NCI-H748 (cell line): ENCODE measurements around the gene INSYN2B.
"Not testable (repeated sequence)": the region's sequence is repeated elsewhere in the genome, so short reads cannot be mapped to it uniquely, and the experiment has no call there.

ENCODE experiments used
- DNase-seq: peaks from one replicate; lab custom pipeline; 2025; ENCODE audit not compliant: unreplicated experiment; lab: John Stamatoyannopoulos, UW

INSYN2B gene

DNA sequence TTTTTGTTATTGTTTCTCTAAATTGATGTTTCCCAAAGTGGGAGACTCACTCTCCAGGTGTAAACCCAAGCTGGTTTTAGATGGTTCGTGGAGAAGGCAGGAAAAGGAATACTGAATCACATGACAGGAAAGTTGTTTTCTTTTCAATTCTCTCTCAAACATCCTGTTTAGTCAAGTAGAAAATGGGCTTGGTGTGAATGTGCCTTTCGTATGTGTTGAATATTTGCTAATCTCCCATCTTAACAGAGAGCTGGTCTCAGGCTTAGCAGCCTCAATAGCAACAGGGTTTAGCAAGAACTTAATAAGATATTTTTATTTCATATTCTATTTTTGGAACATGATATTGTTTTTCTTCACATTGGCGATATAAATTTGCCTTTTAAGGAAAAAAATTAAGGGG, 119.7 kb downstream of the INSYN2B start:
- peak; percentile 17 for DNase-seq

DNA sequence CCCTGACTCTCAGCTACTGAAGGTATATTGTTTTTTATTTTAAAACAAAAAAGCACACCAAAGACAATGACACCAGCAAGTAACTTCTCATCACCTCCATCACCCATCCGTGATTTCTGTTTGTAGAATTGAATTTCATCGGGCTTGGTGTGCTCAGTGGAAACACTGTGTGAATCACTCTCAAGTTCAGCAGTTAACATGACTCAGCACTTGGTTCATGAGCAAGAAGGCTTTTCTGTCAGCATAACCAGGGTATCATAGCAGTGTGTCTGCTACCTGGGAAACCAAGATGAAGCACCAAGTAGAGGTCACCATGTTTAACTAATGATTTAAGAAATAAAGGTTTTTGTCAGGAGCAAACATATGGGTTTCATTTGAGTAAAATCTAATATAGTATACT, 123.7 kb downstream of the INSYN2B start:
- DNase-seq, result no peak

DNA sequence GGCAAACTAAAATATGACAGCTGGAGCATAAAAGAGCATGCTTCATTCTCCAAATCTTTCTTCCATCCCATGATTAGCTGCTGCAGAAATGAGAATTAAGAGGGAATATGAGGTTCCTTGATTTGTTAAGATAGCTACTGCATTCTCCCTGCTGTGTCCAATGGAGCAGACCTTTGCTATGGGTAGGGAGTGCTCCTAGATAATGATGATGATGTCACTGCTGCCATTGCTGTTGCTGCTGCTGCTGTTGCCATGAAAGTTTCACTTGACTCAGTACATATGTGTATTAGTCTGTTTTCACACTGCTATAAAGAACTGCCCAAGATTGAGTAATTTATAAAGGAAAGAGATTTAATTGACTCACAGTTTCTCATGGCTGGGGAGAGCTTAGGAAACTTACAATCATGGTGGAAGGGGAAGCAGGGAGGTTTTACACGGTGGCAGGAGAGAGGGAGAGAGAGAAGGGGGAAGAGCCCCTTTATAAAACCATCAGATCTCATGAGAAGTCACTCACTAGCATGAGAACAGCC, 128.9 kb downstream of the INSYN2B start:
- DNase-seq, result no peak

DNA sequence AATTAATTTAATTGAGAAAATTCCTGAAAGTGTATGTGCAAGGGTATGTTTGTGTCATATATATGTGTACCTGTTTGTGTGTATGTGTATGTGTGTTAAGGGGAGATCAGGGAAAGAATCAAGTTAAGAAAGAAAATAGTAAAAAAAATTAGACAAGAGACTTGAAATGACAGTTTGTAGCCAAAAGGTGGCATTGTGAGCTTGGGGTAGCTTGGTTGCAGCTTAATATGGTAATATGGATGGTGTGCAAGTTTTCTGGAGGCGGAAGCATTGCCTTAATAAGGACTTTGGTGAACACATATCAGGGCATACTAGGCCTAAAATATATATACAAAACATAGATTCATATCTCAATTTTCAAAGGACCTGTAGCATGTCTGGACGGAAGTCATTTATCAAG, 129.9 kb downstream of the INSYN2B start:
- DNase-seq, result no peak

DNA sequence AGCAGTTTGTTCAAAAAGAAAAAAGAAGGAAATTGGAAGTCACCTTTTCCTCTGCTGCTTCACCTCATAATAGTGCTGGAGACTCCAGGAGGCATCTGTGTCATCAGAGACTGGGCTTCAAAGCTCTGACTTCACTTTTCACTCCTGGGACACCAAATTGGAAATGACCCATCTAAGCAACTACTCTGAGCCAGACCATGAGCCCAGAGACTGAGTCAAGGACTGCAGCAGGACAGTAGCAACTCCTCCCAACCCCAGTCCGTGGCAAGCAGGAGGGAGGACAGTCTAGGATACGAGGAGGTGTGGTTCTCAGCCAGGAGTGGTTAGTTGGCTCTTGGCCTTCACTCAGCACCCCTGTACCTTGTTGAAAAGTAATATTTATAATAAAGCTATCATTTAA, 131.5 kb downstream of the INSYN2B start:
- DNase-seq, result no peak

DNA sequence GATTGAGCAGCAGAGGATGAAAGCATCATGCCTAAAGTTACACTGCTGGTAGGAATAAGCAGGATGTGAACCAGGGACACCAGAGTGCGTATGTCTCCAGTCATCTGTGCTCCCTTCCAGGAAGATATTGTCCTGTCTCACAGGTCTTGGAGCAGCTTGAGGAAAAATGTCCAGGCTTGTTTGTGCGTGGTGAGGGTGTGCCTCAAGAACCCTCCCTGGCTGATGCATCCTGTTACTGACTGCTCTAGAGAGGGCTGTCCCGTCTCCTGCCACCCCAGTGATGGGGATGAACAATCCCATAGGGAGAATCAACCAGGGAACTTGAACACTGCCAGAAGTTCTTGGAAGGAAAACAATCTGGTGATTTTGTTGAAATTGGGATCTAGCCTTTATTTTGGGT, 132.0 kb downstream of the INSYN2B start:
- DNase-seq, result no peak

DNA sequence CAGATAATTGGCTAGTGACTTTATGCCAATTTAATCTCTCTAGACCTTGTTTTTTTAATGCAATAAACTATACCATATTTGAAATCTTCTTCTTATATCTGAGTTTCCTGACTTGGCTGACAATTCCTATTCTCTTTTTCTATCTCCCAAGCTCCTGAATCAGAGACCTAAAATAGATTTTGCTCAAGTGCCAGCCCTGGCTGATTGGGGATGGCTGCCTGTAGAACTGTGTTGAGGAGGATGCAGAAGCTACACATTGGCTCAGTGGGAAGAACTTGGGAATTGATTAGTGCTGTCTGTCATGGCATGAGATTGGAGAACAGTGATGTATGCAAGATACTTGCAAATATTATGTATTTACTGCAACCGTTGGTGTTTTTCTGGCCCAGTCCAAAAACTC, 132.8 kb downstream of the INSYN2B start:
- DNase-seq, result no peak

DNA sequence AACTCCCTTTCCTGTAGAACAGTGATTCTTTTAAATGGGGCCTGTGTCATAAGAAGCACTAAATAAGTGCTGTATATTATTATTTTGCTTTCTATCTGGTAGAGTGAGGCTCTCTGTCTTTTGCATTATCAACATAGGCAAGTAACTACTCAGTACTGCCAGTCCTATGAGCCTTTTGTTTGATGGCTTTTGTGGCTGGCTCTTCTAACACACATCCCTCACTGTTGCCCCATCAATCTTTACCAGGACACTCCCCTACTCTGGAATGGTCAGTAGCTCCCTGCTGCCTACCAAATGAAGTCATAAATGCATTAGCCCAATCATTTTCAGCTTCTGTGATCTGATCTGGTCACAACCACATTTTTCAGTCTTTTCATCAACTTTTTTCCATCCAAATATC, 137.6 kb downstream of the INSYN2B start:
- no peak for DNase-seq

DNA sequence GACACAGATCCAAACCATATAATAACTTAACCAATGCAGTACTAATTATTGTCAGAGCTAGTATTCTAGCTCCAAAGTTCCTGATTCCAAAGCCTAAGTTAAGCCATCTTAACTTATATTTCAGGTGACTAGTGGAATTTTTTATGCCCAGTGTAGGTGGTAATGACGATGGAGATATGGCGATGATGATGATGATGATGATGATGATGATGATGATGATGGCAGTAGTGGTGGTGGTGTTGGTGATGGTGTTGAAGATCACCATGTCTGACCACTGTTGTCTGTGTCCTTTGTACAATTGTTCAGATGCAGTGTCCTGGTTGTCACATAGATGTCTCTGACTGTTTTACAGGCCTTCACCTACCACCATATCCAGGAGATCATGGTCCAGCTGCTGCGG, 139.9 kb downstream of the INSYN2B start:
- DNase-seq, result no peak

DNA sequence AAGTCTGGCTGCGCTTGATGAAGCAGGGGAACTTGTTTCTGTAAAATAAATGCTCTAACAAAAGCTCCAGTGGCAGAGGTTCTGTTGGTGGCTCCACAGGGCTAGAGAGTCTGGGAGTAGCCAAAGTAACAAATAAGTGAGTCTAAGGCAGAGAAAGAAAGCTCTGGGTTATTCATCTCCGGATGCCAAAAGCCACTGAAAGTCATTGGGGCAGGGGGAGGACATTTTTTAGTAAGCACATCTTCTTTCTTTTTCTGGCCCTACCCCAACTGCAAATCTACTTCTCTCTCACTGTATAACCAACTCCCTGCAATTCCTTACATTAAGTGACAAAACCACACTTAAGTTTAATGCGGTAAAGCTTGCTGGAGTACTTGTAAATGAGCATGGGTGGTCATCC, 141.6 kb downstream of the INSYN2B start:
- no peak for DNase-seq

DNA sequence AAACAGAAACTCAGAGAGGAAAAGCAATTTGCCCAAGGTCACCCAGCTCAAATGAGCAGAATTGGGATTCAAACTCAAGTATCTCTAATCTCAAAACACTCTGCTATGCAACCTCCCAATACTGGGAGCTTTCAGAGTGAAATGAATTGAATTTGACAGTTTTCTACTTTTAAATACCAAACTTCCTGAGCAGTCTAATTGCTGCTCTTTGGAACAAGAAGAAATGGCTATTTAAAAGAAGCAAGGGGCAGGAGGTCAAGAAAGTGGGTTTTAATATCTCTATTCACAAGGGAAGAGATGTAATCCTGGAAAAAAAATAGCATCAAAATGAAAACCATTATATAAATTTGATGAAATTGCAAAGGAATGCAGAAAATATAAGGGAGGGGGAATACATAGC, 142.6 kb downstream of the INSYN2B start:
- DNase-seq, result no peak

DNA sequence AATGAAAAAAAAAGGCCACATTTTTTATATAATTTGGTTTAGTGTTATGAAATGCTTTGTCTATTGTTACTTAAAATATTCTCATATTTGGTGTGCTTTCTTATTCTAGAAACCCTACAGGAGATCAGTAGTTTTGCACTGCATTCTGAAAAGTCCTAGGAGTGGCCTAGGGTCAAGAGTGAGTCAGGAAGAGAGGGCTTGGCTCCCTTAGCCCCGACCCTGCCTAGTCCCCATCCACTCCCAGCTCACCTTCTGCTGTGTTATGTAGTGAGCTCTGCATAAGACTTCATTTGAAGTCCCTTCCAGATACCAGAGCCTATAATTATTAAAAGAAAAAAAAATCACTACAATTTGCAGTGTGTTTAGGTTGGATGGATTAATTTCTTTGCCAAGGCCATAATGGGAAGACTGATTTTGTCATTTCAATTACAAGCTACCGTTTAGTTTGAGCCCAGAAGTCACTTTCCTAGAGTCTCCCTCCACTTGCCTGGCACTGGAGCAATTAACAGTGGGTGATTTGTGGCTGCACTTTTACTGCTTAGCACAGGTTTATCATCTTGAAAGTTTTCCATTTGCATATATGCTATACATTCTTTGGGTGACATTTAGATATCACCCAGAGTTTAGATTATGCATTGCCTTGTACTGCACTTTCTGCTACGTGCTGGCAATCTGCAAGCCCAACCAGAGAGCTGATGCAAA, 143.3 kb downstream of the INSYN2B start:
- DNase-seq, result no peak

DNA sequence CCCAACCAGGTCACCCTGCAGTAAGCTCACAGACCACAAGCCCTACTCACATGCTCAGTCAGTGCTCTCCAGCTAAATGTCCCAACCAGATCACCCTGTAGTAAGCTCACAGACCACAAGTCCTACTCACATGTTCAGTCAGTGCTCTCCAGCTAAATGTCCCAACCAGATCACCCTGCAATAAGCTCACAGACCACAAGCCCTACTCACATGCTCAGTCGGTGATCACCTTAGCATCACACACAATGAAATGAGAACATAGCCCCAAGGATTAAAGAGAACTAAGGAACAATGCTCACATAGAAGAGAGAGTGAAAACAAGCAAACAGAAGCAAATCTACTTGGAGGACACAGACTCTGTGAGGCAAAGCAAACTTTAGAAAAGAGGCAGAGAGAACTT, 145.8 kb downstream of the INSYN2B start:
- DNase-seq, result not testable (repeated sequence)

DNA sequence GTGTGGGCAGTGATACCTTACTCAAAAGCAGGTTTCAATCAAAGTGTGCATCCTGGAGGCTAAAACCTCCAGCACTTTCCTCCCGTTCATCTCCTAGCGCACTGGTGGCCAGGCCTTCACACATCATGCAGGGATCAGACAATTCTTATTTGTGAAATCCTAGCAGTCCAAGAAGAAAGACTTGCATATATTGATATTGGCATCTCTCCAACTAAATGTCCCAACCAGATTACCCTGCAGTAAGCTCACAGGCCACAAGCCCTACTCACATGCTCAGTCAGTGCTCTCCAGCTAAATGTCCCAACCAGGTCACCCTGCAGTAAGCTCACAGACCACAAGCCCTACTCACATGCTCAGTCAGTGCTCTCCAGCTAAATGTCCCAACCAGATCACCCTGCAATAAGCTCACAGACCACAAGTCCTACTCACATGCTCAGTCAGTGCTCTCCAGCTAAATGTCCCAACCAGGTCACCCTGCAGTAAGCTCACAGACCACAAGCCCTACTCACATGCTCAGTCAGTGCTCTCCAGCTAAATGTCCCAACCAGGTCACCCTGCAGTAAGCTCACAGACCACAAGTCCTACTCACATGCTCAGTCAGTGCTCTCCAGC, 146.5 kb downstream of the INSYN2B start:
- DNase-seq, result not testable (repeated sequence)

DNA sequence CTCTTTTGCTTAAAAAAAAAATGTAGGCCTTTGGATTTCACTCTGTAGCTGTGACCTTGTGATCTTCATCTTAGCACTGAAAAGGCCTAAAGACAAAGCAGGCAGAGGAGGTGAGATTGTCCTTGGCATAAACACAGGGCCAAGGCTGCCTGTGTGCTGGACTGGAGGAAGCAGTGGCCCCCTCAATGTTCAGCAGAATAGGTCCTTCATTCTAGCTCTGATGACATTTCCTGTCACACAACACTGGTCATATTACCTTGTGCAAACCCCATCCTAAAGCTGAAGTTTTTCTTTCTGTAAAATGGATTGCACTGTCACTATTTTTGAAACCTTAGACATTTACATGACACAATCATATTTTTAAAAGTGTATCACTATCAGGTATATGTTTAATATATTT, 147.4 kb downstream of the INSYN2B start:
- no peak for DNase-seq

DNA sequence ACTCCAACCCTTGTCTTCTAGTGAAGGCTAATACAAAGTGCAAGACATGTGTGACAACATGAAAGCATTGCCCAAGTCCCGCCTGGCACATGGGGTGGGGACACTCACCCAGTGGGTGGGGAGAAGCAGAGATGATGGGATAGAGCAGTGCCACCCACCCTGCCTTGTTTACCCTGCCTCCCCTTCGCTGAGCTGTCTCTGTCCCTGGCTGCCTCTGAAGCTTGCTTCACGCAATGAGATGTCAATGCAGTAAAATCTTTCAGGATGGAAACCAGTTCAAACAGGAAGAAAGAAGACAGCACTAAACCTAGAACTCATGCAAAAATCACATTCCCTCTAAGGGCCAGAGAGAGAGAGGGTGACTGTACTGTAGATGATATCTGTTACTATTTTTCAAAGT, 148.0 kb downstream of the INSYN2B start:
- no peak for DNase-seq

DNA sequence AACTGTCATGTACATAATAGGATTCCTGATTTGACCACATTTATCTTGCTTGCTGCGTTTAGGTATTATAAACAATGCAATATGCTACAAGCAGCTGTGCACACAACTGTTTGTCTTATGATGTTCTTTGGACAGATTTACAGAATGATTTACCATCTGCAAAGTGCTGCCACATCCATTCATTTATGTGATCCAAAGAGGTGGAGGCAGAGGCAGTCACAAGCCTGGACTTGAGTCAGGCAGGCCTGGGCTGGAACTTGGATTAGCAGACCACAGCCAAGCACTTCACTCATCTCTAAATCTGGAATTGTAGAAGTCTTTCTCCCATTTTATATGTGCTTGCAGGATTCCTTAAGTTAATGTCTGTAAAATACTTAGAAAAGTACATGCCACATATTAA, 149.0 kb downstream of the INSYN2B start:
- DNase-seq, result peak; percentile 84

DNA sequence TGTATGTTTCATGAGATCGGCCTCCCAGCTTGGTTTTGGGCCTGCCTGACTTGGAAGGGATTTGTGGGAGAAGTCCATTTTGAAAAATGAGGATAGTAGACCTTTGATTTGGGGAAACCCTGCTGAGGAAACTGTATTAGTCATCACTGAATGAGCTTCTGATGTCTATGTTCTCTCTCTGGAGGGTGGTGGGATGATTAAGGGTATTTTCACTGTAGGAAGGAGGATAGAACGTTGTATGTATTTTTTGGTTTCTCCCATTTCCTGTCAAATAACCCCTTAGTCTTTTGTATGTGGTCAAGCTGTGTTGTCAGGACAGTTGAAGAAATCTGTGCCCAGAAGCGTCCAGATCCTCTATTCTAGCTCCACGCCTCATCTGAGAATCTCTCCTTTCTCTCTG, 151.9 kb downstream of the INSYN2B start:
- DNase-seq, result no peak

DNA sequence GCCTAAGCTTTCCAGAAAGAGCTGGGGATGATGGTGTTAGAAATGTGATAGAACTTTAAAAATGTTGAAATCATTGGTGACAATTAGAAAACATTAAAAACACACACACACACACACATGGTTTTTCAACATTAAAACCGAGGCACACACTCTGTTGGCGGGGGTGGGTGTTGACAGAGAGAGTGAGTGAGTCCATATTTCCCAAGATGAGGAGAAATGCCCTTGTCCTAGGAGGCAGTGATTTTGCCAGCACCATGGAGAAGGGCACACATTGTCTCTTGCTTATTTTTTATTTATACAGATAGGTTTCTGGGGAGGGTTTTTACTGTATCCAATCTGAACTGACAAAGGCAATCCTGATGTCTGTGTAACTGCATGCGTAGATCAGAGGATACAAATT, 152.5 kb downstream of the INSYN2B start:
- no peak for DNase-seq

DNA sequence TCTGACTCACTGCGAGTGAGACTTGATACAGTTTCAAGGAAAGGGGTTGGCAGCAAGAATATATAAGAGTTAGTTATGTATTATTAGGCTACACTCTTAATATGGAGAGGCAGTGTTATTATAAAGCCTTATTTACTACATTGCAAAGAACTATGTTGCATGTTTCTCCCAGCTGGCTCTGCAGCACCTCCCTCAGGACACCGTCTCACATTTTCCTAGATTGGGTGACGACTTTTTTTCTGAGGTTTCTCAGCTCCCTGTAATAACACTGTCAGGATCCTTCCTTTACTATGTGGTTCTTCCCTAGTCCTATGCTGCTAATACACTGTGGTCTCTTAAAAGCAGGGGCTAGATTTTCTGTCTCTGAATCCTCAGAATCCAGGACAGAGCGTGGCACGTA, 153.7 kb downstream of the INSYN2B start:
- no peak for DNase-seq

DNA sequence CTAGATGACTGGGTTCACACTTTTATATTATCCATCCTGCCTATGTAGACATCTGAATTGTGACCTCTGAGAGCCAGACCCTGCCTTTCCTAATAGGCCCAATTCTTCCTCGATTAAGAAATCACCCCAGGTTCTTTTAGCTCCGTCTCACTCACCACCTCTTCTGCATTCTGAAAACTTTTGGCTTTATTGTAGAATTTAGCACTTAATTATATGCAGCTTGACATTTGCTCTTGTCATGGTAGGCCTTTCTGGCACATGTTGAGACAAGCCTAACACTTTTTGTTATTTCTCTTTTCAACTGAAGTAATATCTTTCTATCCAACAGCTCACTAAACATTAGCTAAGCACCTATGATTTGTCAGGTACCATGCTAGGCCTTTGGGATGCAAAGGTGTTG, 163.3 kb downstream of the INSYN2B start:
- no peak for DNase-seq

DNA sequence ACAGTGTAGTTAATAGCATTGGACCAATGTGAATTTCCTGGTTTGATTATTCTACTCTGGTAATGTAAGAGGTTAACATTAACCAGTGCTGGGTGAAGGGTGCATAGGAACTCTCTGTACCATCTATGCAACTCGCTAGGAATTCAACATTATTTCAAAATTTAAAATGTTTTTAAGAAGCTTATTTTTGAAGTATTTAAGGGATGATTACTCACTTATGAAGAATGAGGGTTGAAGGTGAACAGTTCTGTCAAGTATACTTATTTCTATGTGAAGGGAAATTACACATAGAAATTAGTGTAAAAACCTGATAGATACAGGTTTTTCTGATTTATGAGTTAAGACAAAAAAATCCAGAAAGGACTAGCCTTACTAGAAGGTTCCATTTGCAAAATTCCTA, 165.8 kb downstream of the INSYN2B start:
- DNase-seq, result no peak
